ENCODE data around the gene OR6C76.

DNA sequence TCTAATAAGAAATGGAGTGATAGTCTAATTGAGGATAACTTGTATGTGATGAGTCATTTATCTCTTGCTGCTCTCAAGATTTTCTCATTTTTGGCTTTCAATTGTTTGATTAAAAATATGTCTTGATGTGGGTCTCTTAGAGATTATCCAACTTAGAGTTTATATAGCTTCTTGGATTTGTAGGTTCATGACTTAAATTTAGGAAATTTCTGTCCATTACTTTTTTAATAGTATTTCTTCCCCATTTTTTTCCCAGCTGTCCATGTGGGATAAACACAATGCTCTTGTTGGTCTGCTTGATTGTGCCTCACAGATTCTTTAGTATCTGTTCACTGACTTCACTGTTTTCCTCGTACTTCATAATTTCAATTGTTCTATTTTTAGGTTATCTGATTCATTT is 18.2 kb upstream of the OR6C76 start:
- TF ChIP-seq, protein P1, sequence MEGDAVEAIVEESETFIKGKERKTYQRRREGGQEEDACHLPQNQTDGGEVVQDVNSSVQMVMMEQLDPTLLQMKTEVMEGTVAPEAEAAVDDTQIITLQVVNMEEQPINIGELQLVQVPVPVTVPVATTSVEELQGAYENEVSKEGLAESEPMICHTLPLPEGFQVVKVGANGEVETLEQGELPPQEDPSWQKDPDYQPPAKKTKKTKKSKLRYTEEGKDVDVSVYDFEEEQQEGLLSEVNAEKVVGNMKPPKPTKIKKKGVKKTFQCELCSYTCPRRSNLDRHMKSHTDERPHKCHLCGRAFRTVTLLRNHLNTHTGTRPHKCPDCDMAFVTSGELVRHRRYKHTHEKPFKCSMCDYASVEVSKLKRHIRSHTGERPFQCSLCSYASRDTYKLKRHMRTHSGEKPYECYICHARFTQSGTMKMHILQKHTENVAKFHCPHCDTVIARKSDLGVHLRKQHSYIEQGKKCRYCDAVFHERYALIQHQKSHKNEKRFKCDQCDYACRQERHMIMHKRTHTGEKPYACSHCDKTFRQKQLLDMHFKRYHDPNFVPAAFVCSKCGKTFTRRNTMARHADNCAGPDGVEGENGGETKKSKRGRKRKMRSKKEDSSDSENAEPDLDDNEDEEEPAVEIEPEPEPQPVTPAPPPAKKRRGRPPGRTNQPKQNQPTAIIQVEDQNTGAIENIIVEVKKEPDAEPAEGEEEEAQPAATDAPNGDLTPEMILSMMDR (IDR thresholded peaks at IDR 0.05), result no peak
- TF ChIP-seq POLR2A (IDR thresholded peaks at IDR 0.05) (no peak), EP300 (IDR thresholded peaks at IDR 0.05) (no peak)

All from tibial nerve (tissue), 4 donors.